ENCODE data around the gene TANGO6.

TANGO6 gene

GRCh38 chr16:68844211-68844564 is 857 bp downstream of the TANGO6 start:
- H3K4me3 ChIP-seq (ENCODE audit: low read length) = peak overlapping the region; percentile 87
- no peak for TF ChIP-seq CTCF (conservative IDR thresholded peaks at IDR 0.05; ENCODE audit: low read length)
- DNase-seq (ENCODE audit: low read depth) = no peak

GRCh38 chr16:68848786-68849185 is 5.5 kb downstream of the TANGO6 start:
- H3K4me3 ChIP-seq (ENCODE audit: low read length) = no peak overlapping the region
- TF ChIP-seq CTCF (conservative IDR thresholded peaks at IDR 0.05; ENCODE audit: low read length) = no peak
- no peak for DNase-seq (ENCODE audit: low read depth)

- DNase-seq (ENCODE audit: low read depth) = no peak
- H3K4me3 ChIP-seq (ENCODE audit: low read length) = no peak overlapping the region
- TF ChIP-seq CTCF (conservative IDR thresholded peaks at IDR 0.05; ENCODE audit: low read length) = no peak
Measured at GRCh38 chr16:68850481-68850880, 7.2 kb downstream of the TANGO6 start.

- no peak for DNase-seq (ENCODE audit: low read depth)
- TF ChIP-seq CTCF (conservative IDR thresholded peaks at IDR 0.05; ENCODE audit: low read length) = no peak
- H3K4me3 ChIP-seq (ENCODE audit: low read length) = no peak overlapping the region
Measured at GRCh38 chr16:68851601-68852000, 8.3 kb downstream of the TANGO6 start.

- DNase-seq (ENCODE audit: low read depth) = no peak
- no peak overlapping the region for H3K4me3 ChIP-seq (ENCODE audit: low read length)
- TF ChIP-seq CTCF (conservative IDR thresholded peaks at IDR 0.05; ENCODE audit: low read length) = no peak
Measured at GRCh38 chr16:68857479-68857878, 14.1 kb downstream of the TANGO6 start.

- no peak for TF ChIP-seq CTCF (conservative IDR thresholded peaks at IDR 0.05; ENCODE audit: low read length)
- no peak for DNase-seq (ENCODE audit: low read depth)
- no peak overlapping the region for H3K4me3 ChIP-seq (ENCODE audit: low read length)
Measured at GRCh38 chr16:68859828-68860227, 16.5 kb downstream of the TANGO6 start.

- DNase-seq (ENCODE audit: low read depth) = no peak
- H3K4me3 ChIP-seq (ENCODE audit: low read length) = no peak overlapping the region
- no peak for TF ChIP-seq CTCF (conservative IDR thresholded peaks at IDR 0.05; ENCODE audit: low read length)
Measured at GRCh38 chr16:68860978-68861892, 17.9 kb downstream of the TANGO6 start.
